Stimulated activated CD4-positive, alpha-beta T cell treated with anti-CD3 and anti-CD28 coated beads, Interleukin-15, amount 100 ng/mL, for 48 hours (primary cell): ENCODE measurements around the gene PRCD.
"Not testable (repeated sequence)": the region's sequence is repeated elsewhere in the genome, so short reads cannot be mapped to it uniquely, and the experiment has no call there.

Experiments
- DNase-seq, 2 donors: peaks; one replicate each; pipeline ENCODE4 v3.0.0-alpha.2; 2020; ENCODE audit warnings: low read depth in 2 of 2

PRCD gene

DNA sequence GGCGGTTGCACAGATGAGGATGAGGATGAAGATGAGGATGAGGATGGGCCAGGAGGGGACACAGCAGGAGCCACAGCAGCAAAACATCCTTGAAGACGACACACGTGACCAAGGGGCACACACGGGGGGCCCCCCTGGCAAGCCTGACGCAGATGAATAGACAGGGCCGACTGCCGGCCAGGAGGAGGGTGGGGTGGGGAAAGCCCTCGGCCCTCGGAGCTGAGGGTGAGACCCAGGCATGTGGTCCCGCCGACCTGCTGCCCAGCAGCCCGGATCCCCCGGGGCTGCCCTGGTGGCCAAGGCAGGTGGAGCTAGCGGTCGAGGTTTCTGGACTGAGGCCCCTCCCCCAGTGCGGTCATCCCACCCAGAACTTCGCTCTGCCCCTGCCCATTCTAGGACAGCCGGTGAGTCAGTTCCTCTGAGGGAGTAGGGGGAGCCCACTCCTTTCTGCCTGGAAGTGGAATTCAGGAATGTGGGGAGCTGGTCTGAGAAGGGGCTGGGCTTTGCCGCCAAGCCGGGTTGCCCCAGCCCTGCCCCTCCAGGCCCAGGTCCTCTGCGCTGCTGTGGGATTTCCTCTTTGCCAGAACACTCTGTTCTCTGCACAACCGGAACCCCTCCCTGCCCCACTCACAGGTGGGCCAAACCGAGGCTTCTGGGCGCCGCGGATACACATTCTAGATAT lies 12.3 kb upstream of the PRCD start:
- DNase-seq = no peak

DNA sequence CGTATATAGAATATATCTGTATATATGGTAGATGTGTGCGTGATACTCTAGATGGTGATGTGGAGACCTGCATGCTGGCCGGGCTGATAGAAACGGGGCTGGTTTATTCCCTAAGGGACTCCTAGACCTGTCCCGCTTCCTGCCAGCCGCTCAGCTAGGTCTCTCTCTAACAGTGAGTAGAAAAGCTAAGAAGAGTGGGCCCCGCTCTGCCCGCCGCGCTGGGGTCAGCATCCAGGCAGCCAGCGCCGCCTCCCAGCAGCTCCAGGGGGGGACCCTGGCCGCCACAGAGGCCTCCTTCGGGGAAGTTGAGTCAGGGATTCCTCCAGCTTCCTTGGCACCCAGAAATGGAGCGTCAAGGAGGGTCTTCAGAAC lies 11.7 kb upstream of the PRCD start:
- no peak for DNase-seq

DNA sequence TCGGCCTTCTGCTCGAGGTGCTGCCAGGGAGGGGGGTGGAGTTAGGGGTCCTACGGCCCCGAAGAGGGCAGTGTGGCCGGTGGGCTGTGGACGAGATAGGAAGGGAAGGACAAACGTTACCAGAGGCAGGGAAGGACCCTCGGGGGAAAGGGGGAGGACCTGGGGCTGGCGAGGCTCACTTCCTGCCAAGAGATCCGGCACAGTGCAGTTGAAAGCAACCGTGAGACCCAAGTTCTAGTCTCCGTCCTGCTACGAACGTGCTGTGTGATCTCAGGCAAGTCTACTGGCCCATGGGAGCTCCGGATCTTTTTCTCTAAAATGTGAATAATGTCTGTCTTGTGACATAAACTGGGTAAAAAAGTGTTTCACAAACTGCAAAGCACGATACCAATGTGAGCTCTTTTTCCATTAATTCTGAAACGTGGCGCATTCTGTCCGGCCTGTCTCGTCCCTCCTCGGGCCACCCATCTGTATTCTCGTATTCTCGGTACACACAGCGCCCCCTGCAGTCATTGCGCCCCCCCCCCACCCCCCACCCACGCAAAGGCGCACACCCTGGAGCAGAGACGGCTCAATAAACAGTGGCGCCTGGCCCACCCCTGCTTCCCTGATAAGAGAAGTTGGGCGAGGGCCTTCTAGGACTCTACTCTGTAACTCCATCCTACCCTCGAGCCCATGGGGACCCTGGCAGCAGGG lies 11.2 kb upstream of the PRCD start:
- DNase-seq = no peak

DNA sequence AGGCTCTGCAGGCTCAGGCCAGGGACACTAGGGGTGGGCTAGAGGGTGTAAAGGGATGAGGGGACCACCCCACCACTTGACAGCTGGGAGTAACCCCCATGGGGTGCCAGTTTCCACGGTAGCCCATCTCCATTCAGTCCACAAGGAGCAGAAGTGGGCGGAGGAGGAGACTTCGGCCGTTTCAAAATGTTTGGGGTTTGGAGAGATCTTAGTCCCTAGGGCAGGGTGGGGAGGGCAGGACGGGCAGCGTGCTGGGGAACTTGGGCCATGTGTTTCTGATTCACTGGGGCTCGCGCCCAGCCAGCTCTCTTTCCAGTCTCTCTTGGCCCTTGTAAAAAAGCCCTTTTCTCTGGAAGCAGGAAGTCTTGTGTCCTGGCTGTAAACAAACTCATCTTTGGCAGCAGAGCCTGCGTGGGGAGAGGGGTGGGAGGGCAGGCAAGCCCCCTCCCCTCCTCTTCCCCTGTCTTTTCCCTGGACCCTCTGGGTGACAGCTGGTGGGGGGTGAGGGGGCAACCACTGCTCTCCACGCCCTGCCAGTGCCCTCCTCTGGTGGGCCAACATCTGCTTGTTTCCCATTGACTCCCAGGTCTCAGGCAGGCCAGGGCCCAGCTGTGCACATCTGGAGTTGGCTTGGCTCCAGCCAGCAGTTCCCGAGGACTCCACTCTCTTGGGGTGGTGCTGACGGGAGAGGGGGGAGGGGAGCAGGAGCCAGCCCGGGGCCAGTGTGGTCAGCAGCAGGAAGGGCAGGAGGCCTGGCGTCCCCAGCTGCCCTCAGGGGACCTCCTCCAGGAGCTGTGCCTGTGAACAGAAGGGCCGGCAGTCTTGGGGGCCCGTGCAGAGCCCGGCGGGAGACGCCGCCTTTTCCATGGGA lies 10.4 kb upstream of the PRCD start:
- DNase-seq = no peak

DNA sequence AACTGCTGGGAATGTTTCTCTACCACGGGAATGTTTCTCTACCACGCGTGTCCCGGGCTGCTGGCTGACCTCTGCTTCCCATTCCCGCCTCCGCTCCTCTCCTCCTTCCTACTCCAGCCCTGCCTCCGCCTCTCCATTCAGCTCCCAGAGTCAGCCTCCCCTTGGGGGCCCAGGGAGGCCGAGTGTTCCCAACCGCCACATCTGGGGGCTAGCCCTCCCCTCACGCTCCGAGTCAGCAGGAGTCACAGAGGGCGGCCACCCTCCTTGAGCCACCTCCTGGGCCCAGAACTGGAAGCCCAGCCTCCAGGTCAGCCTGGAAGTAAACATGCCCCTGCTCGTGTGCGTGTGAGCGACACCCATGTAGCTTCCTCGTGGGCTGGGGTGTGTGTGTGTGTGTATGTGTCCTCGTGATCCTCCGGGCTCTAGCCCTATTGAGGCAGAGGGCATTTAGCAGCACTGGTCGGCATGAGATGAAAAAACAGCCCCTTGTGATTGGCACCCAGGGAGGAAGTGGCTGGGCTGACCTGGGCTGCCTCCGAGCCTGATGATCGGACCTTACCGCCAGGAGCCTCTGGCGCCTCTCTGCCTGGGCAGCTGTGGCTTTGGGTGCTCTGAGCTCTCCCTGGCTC lies 9.6 kb upstream of the PRCD start:
- no peak for DNase-seq

DNA sequence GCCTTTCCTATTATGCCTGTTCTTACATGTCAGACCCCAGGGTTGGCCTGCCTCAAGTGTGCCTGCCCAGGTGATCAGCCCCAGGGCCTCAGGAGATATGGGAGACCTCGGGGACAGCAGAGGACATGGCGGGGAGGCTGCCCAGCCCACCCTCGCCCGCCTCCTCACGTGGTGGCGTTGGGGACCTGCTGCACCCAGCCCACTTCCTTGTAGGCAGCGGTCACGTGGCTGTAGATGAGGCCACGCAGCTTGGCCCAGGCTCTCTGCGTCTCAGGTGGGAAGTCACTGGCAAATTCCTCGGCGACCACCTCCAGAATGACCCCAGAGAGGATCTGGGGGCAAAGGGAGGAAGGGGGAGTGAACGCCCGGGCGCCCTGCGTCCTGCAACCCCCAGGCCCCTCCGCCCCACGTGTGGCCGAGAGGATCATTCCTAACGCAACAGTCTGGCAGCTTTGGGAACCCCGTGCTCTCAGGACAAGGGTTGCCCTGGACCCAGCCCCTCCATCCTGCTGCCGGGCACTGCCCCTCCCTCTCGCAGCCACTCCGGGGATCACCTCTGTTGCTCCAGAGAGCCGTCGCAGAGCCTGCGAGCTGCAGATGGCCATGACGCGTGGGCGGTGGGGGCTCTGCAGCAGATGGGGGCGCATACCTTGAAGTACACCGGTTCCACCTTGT lies 8.9 kb upstream of the PRCD start:
- DNase-seq = no peak

DNA sequence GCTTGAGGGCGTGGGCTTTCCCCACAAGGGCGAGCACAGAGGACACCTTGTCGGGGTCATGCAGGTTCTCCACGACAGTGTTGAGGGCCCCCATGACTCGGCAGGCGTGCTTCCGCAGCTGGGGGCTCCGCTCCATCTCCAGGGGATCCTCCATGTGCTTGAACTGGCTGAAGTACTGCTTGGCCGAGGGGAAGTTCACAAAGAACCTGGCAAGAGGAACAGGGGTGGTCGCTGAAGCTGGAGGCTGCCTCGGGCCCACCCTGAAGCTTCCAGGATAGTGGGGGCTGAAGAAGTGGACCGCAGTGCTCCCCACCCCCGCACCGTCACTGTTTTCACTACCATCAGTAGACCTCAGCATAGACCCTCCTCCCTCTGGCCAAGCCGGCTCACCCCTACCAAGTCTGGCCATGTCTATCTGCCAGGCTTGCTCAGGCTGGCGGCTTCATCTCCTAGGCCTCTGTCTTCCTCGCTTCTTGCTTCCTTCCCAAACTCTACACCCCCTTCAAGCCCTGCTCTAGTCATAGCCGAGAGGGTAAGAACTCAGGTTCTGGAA lies 8.3 kb upstream of the PRCD start:
- no peak for DNase-seq

DNA sequence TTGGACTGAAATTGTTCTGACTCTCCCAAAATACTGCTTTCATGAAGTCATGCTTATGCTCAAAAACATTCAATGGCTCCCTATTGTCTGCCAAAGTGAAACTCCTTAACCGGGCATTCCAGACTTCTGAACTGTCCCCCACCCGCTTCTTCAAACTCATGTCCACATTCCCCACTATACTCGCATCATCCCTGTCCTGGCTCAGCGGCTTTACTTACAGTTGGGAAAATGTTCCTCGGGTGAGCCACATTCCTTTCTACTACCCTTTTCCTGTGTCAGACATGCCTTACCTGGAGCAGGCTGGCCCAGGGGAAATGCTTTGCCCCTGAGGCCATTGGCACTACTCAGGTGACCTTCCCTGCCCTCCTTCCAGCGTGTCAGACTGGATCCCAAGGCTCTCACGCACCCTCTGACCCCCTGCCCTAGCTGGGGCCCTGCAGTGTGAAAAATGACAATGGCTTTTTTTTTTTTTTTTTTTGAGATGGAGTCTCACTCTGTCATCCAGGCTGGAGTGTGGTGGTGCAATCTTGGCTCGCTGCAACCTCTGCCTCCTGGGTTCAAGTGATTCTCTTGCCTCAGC lies 7.7 kb upstream of the PRCD start:
- DNase-seq = no peak

DNA sequence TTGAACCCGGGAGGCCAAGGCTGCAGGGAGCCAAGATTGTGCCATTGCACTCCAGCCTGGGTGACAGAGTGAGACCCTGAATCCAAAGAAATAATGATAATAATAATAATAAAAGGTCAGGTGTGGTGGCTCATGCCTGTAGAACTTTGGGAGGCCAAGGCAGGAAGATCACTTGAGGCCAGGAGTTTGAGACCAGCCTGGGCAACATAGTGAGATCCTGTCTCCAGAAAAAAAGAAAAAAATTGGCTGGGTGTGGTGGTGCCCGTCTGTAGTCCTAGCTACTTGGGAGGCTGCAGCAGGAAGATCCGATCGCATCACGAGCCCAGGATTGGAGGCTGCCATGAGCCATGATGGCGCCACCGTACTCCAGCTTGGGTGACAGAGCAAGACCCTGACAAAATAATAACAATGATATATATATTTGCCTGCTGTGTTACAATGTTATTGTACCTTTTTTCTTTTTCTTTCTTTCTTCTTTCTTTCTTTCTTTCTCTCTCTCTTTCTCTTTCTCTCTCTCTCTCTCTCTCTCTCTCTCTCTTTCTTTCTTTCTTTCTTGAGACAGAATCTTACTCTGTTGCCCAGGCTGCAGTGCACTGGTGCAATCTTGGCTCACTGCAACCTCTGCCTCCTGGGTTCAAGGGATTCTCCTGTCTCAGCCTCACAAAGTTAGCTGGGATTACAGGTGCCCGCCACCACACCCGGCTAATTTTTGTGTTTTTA lies 6.0 kb upstream of the PRCD start:
- not testable (repeated sequence) for DNase-seq

DNA sequence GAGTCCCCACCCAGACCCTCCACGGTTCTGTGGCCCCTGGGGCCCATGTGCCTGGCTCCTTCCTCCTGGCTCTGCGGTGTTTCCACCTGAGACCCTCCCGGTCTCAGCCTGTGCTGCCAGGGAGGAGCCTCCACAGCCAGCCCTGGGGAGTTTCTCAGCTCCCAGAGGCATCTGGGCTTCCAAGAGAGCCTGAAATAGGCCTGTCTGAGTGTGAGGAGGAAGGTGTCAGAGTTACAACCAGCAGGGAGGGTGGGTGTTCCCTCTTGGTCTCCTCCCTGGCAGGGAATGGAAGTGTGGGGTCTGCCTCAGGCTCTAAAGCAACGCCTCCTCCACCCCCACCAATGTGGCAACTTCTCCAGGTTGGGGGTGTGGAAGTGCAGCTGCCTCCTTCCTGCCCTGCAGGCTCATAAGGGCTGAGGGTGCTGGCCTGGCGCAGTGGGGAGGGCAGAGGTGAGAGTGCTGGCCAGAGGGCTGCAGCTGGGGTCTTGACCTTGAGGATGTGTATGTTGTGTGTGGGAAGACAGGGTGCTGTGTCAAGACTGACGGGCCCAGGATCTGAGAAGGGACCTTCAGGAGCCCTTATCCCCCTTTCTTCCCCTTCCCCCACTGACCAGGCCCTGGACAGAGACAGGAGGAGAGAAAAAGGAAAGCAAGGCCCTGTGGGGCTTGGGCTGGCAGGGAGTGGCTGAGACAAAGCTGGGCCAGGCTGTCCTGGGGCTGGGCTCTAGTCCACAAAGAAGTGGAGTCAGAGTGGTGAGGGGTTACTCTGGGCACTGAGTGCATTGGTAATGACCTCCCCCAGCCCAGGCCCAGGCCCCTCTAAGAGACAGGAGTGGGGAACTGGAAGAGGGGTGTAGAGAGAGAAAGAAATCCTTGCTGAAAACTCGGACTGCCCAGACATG lies 4.8 kb upstream of the PRCD start:
- DNase-seq = no peak

DNA sequence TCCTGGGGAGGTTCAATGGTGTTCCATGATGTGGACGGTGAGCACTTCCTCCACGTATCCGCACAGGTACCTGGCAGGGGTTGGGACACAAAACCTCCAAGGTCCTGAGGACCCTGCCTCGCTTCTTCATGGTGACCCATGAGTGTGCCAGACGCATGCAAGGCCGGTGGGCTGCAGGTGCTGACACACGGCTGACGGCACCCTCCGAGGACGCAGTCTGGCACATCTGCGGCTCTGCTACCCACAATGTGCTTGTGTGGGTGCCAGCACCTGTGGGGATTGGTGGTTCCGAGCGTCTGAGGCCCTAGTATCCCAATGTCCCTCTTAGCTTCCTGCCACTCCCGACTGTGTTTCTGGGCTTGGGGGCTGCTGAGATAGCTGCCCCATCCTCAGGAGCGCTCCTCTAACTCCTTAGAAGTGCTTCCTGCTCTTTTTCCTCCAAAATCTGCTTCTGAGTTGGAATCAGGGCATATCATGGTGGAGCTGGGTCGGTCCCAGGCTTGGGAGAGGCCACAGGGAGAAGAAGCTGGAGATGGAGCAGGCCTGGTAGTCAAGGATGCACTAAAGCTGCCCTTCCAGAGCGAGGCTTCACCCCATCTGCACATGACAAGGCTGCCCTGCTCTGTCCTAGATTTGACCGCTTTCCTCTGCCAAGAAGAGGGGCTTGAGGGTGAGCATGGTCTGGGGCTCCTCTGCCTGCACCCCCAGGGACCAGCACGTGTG lies 3.9 kb upstream of the PRCD start:
- DNase-seq = no peak

DNA sequence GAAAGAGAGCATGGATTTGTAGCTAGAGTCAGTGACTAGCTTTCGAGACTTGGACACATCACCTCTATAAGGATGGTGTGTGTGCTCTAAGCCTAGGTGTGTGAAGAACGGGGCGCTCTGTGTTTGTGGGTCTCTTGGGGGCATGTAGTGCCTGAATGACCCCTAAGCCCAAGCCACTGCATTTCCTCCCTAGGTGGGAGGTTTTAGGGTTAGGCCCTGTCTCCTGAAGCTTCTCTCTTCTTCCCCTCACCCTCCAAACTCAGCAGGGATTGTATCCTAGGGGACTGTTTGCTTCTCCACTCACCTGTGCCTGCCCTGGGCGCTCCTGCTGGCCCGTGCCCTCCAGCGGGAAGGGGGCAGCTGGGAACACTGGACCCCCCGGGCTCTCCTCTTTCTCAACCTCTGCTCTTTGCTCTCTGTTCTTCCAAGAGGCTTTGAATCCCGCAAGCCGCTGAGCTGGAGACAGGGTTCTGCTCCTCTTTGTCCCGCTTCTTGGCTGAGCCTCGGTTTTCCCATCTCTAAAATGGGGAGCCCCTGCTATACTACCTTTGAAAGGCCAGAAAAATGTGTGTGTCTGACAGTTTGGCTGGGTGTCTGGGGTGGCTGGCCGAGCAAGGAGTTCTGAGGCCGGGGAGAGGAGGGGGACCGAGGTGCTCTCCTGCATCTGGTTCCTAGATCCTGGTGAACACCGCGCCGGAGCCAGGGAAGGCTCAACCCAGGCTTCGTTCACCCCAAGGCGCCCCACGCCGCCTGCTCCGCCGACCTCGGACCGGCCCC lies 3.1 kb upstream of the PRCD start:
- no peak for DNase-seq

DNA sequence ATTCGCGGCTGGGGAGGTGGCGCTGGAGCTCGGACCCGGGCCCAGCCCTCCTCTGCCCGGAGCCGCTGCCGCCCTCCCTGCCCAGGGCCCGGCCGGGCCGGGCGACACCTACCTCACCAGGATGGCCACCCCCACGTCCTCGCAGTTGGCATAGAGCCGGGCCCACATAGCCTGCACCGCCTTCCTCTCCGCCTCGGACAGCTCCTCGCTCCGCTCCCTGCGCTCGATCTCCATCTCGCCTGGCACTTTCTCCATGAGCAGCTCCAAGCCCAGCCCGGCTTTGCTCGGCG lies 2.6 kb upstream of the PRCD start:
- no peak for DNase-seq

DNA sequence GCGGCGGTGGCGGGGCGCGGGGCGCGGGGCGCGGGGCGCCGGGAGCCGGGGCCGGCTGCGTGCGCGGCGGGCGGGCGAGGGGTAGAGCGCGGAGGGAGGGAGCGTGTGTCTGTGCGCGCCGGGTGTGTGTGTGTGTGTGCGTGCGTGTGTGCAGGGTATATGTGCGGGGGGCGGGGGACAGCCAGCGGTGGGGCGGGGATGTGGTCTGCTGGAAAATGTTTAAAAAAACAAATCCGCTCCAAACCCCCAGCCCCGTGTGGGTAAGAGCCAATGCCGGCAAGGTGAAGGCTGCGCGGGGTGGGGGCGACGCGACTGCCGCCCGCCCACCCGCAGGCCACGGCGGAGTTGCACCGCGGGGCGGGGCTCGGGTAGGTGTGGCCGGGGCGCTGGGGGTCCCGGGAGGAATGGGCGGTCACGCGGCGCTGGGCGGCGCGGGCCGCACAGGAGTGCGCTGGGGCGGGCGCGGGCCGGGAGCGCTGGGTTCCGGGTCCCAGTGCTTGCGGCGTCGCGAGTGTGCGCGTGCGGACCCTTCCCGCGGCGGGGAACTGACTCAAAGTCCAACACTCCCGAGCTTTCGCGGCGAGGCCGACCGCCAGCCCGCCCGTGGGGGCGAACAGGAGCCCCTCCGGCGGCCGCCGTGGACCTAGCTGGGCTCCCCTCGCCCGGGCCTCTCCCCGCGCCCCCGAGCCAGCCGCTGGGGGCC lies 2.1 kb upstream of the PRCD start, which contains the start of gene CYGB:
CYGB (minus strand) TSS at position 132 of the 703 bp plus-strand sequence. CDS start 167 bp downstream, outside the sequence.
- no peak for DNase-seq

DNA sequence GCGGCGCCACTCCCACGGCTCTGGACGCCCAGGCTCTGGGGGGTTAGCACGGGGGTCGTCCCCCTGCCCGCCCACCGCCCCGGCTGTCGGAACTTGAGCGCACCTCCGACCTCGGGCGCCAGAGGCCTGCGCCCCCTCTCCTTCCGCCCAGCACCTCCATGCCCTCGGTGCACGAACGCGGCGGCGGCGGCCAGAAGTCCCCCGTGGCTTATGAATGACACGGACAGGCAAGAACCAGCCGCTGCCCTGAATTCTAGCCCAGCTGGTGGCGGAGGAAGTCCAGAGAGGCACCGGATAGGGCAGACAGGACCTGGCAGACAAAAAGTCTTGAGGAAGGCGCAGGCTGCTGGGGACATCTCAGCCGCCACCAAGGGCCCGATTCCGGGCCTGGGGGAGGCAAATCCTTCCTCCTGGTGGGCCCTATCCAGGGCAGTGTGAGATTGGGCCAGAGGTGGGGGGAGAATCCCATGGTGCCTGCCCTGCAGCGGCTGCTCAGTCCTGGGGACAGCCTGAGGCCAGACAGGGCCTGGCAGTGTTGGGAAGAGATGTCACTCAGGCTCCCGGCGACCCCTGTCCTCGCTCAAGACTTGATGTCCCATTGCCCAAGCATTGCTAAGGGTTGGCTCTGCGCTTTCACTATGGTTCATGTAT lies 1.4 kb upstream of the PRCD start:
- no peak for DNase-seq

DNA sequence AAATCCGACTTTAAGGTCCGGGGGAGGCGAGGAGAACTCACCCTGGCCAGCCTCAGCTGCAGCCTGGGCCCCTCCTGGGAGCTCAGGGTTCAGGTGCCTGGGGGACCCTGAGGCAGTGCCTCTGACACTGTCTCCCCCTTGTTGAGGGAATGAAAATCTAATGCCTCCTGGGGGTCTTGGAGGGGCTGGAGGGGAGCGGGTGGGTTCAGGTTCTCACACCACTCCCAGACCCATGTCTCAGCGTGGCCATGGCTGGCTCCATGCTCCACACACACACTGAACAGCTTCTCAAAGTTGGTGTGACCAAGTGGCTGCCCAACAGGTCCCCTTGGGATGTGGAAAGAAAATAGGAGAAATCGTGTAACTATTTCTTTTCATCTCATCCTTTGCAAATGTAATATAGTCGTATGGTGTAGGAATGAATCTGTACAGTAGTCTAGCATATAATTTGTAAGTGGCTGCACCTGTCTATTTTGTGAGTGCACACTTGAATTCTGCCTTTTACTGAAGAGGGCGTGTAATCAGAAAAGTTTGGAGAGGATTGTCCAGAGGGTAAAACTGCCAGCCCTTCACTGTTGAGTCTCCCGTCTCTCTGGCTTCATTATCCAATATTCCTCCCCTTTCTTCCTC lies 788 bp upstream of the PRCD start:
- no peak for DNase-seq
